H9 (cell line): ENCODE data around the gene SPSB4. TPM values are rescaled to one million over a fixed set of nuclear protein-coding genes. Genes with fewer than 3 reads are reported as not detected.

Experiments used
- DNase-seq: peaks from one replicate; pipeline ENCODE4 v3.0.0-alpha.2; 2017
- H2AFZ ChIP-seq: one replicate; pipeline ENCODE4 v1.6.1; 2013; ENCODE audit warnings: mild to moderate bottlenecking, low read length, control low read depth, moderate library complexity
- H2AK5ac ChIP-seq: 2 replicates; pipeline ENCODE4 v1.6.1; 2013; ENCODE audit warnings: low read length, control low read depth, mixed read lengths; ENCODE audit not compliant: insufficient read length
- H2BK120ac ChIP-seq: one replicate; pipeline ENCODE4 v1.6.1; 2013; ENCODE audit warnings: low read depth, mild to moderate bottlenecking, low read length, control low read depth, inconsistent platforms; ENCODE audit not compliant: poor library complexity, severe bottlenecking
- H2BK12ac ChIP-seq: 2 replicates; pipeline ENCODE4 v1.6.1; 2013; ENCODE audit warnings: low read length, control low read depth, mixed read lengths, low read depth; ENCODE audit not compliant: insufficient read length
- H2BK15ac ChIP-seq: 2 replicates; pipeline ENCODE4 v1.6.1; 2013; ENCODE audit warnings: low read depth, low read length, control low read depth
- H2BK20ac ChIP-seq: one replicate; pipeline ENCODE4 v1.6.1; 2013; ENCODE audit warnings: low read depth, mild to moderate bottlenecking, low read length, control low read depth, inconsistent platforms; ENCODE audit not compliant: poor library complexity, severe bottlenecking
- H2BK5ac ChIP-seq: 2 replicates; pipeline ENCODE4 v1.6.1; 2013; ENCODE audit warnings: low read length, control low read depth, mixed read lengths; ENCODE audit not compliant: insufficient read length
- H3K14ac ChIP-seq: 2 replicates; pipeline ENCODE4 v1.6.1; 2013; ENCODE audit warnings: low read length, control low read depth; ENCODE audit not compliant: insufficient read depth
- H3K18ac ChIP-seq: 2 replicates; pipeline ENCODE4 v1.6.1; 2013; ENCODE audit warnings: low read depth, mild to moderate bottlenecking, mixed read lengths, low read length, control low read depth; ENCODE audit not compliant: insufficient read length
- H3K23ac ChIP-seq: 2 replicates; pipeline ENCODE4 v1.6.1; 2013; ENCODE audit warnings: low read length, control low read depth, mixed read lengths, low read depth; ENCODE audit not compliant: insufficient read length
- H3K23me2 ChIP-seq: 2 replicates; pipeline ENCODE4 v1.6.1; 2013; ENCODE audit warnings: low read depth, mild to moderate bottlenecking, mixed read lengths, low read length, control low read depth; ENCODE audit not compliant: insufficient read length, poor library complexity, severe bottlenecking
- H3K27ac ChIP-seq: 2 replicates; pipeline ENCODE4 v1.5.1; 2013; ENCODE audit warnings: low read length, control low read depth, mixed read lengths, low read depth; ENCODE audit not compliant: insufficient read length
- H3K27me3 ChIP-seq: 2 replicates; pipeline ENCODE4 v1.6.1; 2013; ENCODE audit warnings: low read length, control low read depth, inconsistent platforms; ENCODE audit not compliant: insufficient read depth
- H3K4ac ChIP-seq: 2 replicates; pipeline ENCODE4 v1.6.1; 2013; ENCODE audit warnings: low read depth, mild to moderate bottlenecking, control low read depth, inconsistent platforms, low read length, moderate library complexity
- H3K4me1 ChIP-seq: 2 replicates; pipeline ENCODE4 v1.6.1; 2013; ENCODE audit warnings: low read length, control low read depth, inconsistent platforms; ENCODE audit not compliant: insufficient read depth
- H3K4me2 ChIP-seq: 2 replicates; pipeline ENCODE4 v1.6.1; 2013; ENCODE audit warnings: low read length, control low read depth, mixed read lengths; ENCODE audit not compliant: insufficient read length, insufficient read depth
- H3K56ac ChIP-seq: 2 replicates; pipeline ENCODE4 v1.6.1; 2013; ENCODE audit warnings: low read depth, mild to moderate bottlenecking, mixed read lengths, low read length, control low read depth; ENCODE audit not compliant: insufficient read length
- H3K79me1 ChIP-seq: 2 replicates; pipeline ENCODE4 v1.6.1; 2013; ENCODE audit warnings: low read depth, mild to moderate bottlenecking, moderate library complexity, low read length, control low read depth, inconsistent platforms; ENCODE audit not compliant: insufficient read depth, poor library complexity, severe bottlenecking
- H3K79me2 ChIP-seq: 2 replicates; pipeline ENCODE4 v1.6.1; 2013; ENCODE audit warnings: low read length, control low read depth, inconsistent platforms; ENCODE audit not compliant: insufficient read depth
- H3K9ac ChIP-seq: 2 replicates; pipeline ENCODE4 v1.6.1; 2013; ENCODE audit warnings: low read length, control low read depth, mixed read lengths; ENCODE audit not compliant: insufficient read length; ENCODE audit errors: extremely low read depth
- H3K9me3 ChIP-seq: one replicate; pipeline ENCODE4 v1.6.1; 2013; ENCODE audit warnings: low read depth, low read length, inconsistent platforms; ENCODE audit not compliant: control insufficient read depth
- H3T11ph ChIP-seq: one replicate; pipeline ENCODE4 v1.6.1; 2013; ENCODE audit warnings: mild to moderate bottlenecking, low read length, control low read depth, inconsistent platforms
- H4K20me1 ChIP-seq: one replicate; pipeline ENCODE4 v1.6.1; 2013; ENCODE audit not compliant: control insufficient read depth, insufficient read length, insufficient read depth
- H4K5ac ChIP-seq: 2 replicates; pipeline ENCODE4 v1.6.1; 2013; ENCODE audit warnings: low read depth, mild to moderate bottlenecking, mixed read lengths, low read length, control low read depth; ENCODE audit not compliant: insufficient read length
- H4K8ac ChIP-seq: replicated peaks from 2 replicates; pipeline ENCODE4 v1.6.1; 2013; ENCODE audit warnings: low read length, control low read depth, mixed read lengths, low read depth; ENCODE audit not compliant: insufficient read length
- H4K91ac ChIP-seq: 2 replicates; pipeline ENCODE4 v1.6.1; 2013; ENCODE audit warnings: low read depth, mild to moderate bottlenecking, moderate library complexity, mixed read lengths, low read length, control low read depth; ENCODE audit not compliant: insufficient read length
- H3K27ac Mint-ChIP-seq, 3 experiments: 2 replicates in 2 of 3; 3 replicates in 1 of 3; pipeline ENCODE4 v1.8.0; 2020 to 2021; ENCODE audit warnings: mixed read lengths in 3 of 3, mild to moderate bottlenecking in 1 of 3, moderate library complexity in 1 of 3
- H3K27me3 Mint-ChIP-seq: 2 replicates; pipeline ENCODE4 v1.8.0; 2021; ENCODE audit warnings: low read depth, mild to moderate bottlenecking, moderate library complexity, mixed read lengths
- H3K36me3 Mint-ChIP-seq, 3 experiments: 2 replicates in 2 of 3; 3 replicates in 1 of 3; pipeline ENCODE4 v1.8.0; 2020 to 2021; ENCODE audit warnings: low read depth in 3 of 3, mixed read lengths in 3 of 3; ENCODE audit not compliant: insufficient read depth in 1 of 3
- H3K4me1 Mint-ChIP-seq, 2 experiments: 2 replicates each; pipeline ENCODE4 v1.8.0; 2020; ENCODE audit warnings: mixed read lengths in 2 of 2
- H3K4me3 Mint-ChIP-seq, 2 experiments: 2 replicates in 1 of 2; 3 replicates in 1 of 2; pipeline ENCODE4 v1.8.0; 2020 to 2021; ENCODE audit warnings: mild to moderate bottlenecking in 2 of 2, mixed read lengths in 2 of 2, moderate library complexity in 1 of 2
- H3K9me3 Mint-ChIP-seq, 2 experiments: 2 replicates in 1 of 2; 3 replicates in 1 of 2; pipeline ENCODE4 v1.8.0; 2020; ENCODE audit warnings: mild to moderate bottlenecking in 2 of 2, mixed read lengths in 2 of 2, moderate library complexity in 1 of 2
- WGBS: extraction: QIAGEN DNeasy Blood & Tissue Kit; methylation state at CpG from one replicate; pipeline ENCODE4 v1.1.7; 2013; ENCODE audit warnings: missing lambda C conversion rate, low lambda C conversion rate, mixed read lengths; ENCODE audit not compliant: insufficient read length; ENCODE audit errors: extremely low coverage; 5-methylcytosine and 5-hydroxymethylcytosine counted together
- total RNA-seq: library from RNA; stranded (reverse); gene quantifications from 2 replicates; pipeline ENCODE4 v1.2.1, GENCODE V29; 2021
- TF ChIP-seq, protein P1 (sequence below): fragments of 200-600 bp; sonication (generic); conservative IDR thresholded peaks from 3 replicates; pipeline ENCODE4 v1.8.0; 2021; ENCODE audit warnings: antibody characterized with exemption, mild to moderate bottlenecking

SPSB4 gene
- total RNA-seq, 1 experiment from 2014 or later, result 6.2 TPM

DNA sequence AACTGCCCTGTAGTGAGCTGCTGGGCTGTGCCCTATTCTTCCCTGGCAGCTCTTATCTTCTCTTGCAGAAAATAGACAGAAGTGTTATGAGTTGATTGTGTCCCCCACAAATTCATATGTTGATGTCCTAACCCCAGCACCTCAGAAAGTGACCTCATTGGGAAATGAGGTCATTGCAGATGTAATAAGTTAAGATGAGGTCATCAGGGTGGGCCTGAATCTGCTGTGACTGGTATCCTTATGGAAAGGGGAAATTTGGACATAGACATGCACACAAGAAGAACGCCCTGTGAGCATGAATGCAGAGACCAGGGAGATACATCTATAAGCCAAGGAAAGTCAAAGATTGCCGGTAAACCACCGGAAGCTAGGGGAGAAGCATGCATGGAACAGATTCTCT, 49.0 kb downstream of the SPSB4 start:
- no peak overlapping the region for H2BK12ac ChIP-seq
- H3K36me3 Mint-ChIP-seq, result peaks cover 4 to 12% (median 9%) of the 10 kb centered on the region in 3 experiments
- H3K14ac ChIP-seq, result no peak overlapping the region
- no peak overlapping the region for H4K8ac ChIP-seq
- DNase-seq, result no peak
- H3K23ac ChIP-seq, result no peak overlapping the region
- no peaks in the 10 kb centered on the region for H3K23me2 ChIP-seq
- no peak overlapping the region for H4K5ac ChIP-seq
- WGBS, result no CpG with 5 or more reads among the region's 3 CpGs
- no peak overlapping the region for H2BK20ac ChIP-seq
- H2AFZ ChIP-seq, result no peak overlapping the region
- H4K91ac ChIP-seq, result no peak overlapping the region
- H3K4me1 Mint-ChIP-seq, result peaks cover 18 to 19% of the 10 kb centered on the region in 2 experiments
- no peak overlapping the region for H3K9ac ChIP-seq
- H3K27me3 ChIP-seq, result no peaks in the 10 kb centered on the region
- H3K27ac Mint-ChIP-seq, result no peak overlapping the region
- H3K27me3 Mint-ChIP-seq, result 0 out of 2 replicates have a peak, but pooled peaks cover 1% of the 10 kb centered on the region
- no peak overlapping the region for H3T11ph ChIP-seq
- no peaks in the 10 kb centered on the region for H4K20me1 ChIP-seq
- TF ChIP-seq, protein P1, sequence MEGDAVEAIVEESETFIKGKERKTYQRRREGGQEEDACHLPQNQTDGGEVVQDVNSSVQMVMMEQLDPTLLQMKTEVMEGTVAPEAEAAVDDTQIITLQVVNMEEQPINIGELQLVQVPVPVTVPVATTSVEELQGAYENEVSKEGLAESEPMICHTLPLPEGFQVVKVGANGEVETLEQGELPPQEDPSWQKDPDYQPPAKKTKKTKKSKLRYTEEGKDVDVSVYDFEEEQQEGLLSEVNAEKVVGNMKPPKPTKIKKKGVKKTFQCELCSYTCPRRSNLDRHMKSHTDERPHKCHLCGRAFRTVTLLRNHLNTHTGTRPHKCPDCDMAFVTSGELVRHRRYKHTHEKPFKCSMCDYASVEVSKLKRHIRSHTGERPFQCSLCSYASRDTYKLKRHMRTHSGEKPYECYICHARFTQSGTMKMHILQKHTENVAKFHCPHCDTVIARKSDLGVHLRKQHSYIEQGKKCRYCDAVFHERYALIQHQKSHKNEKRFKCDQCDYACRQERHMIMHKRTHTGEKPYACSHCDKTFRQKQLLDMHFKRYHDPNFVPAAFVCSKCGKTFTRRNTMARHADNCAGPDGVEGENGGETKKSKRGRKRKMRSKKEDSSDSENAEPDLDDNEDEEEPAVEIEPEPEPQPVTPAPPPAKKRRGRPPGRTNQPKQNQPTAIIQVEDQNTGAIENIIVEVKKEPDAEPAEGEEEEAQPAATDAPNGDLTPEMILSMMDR, result no peak
- no peak overlapping the region for H3K4ac ChIP-seq
- H2BK5ac ChIP-seq, result no peak overlapping the region
- H3K9me3 ChIP-seq, result no peaks in the 10 kb centered on the region
- H3K9me3 Mint-ChIP-seq, result peaks cover 6 to 12% of the 10 kb centered on the region in 2 experiments; a peak in 4 of 5 replicates
- no peak overlapping the region for H3K4me2 ChIP-seq
- no peak overlapping the region for H3K18ac ChIP-seq
- no peak overlapping the region for H3K4me3 Mint-ChIP-seq
- no peaks in the 10 kb centered on the region for H3K4me1 ChIP-seq
- H3K56ac ChIP-seq, result no peak overlapping the region
- H2BK15ac ChIP-seq, result no peak overlapping the region
- no peak overlapping the region for H2BK120ac ChIP-seq
- no peak overlapping the region for H2AK5ac ChIP-seq
- no peak overlapping the region for H3K27ac ChIP-seq
- no peaks in the 10 kb centered on the region for H3K79me2 ChIP-seq
- H3K79me1 ChIP-seq, result no peaks in the 10 kb centered on the region
